Progenitor cell of endocrine pancreas (in vitro differentiated cells): ENCODE data around the gene RPSA. TPM values are rescaled to one million over a fixed set of nuclear protein-coding genes. Genes with fewer than 3 reads are reported as not detected.

Experiments
- DNase-seq: peaks from one replicate; pipeline ENCODE4 v3.0.0; 2021; ENCODE audit warnings: low spot score; ENCODE audit not compliant: unreplicated experiment
- H3K27ac Mint-ChIP-seq: 2 replicates; pipeline ENCODE4 v1.8.0; 2021; ENCODE audit warnings: mild to moderate bottlenecking, moderate library complexity, mixed read lengths
- H3K27me3 Mint-ChIP-seq: 2 replicates; pipeline ENCODE4 v1.8.0; 2021; ENCODE audit warnings: mixed read lengths
- H3K36me3 Mint-ChIP-seq: 2 replicates; pipeline ENCODE4 v1.8.0; 2022; ENCODE audit warnings: mixed read lengths; ENCODE audit not compliant: insufficient read depth
- H3K4me1 Mint-ChIP-seq: 2 replicates; pipeline ENCODE4 v1.8.0; 2021; ENCODE audit warnings: low read depth, mixed read lengths
- H3K4me3 Mint-ChIP-seq: 2 replicates; pipeline ENCODE4 v1.8.0; 2021; ENCODE audit warnings: low read depth, mild to moderate bottlenecking, moderate library complexity, mixed read lengths
- H3K9me3 Mint-ChIP-seq: 2 replicates; pipeline ENCODE4 v1.8.0; 2021; ENCODE audit warnings: low read depth, mixed read lengths
- total RNA-seq: library from RNA; stranded (reverse); gene quantifications from 2 replicates; pipeline ENCODE4 v1.2.1, GENCODE V29; 2021
- TF ChIP-seq, protein P1 (sequence below): fragments of 200-600 bp; sonication (generic); IDR thresholded peaks from one replicate; pipeline ENCODE4 v1.5.0; 2021; ENCODE audit warnings: antibody characterized with exemption, mild to moderate bottlenecking; ENCODE audit not compliant: unreplicated experiment

The RPSA gene
- total RNA-seq, 1 donor from 2014 or later = 1,289 TPM

DNA sequence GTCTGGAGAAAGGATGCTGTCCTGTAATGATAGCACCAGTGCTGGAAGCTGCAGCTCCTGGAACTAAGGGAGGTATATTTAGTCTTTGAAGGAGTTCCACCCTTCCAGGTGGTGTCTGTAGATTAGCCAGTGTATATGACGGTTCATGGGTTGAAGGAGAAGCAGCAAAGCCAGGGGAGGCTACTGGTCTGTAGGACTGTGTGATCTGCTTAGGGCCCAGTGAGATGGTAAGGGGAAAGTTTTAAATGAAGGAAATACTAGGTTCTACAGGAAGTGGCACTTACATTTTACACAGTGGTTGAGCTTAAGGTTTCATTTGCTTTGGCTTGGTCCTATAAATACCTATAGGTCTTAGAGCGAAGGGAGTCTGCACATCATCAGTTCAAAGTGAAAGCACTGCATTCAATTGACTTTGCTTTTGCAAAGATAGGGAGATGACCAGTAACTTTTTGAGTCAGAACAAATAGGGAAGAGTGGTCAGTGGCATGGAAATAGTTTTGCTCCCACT lies 17.7 kb upstream of the RPSA start:
- no peaks in the 10 kb centered on the region for H3K27me3 Mint-ChIP-seq
- H3K4me1 Mint-ChIP-seq = peaks cover 28% of the 10 kb centered on the region
- H3K36me3 Mint-ChIP-seq = peaks cover 20% of the 10 kb centered on the region
- H3K4me3 Mint-ChIP-seq = no peak overlapping the region
- no peaks in the 10 kb centered on the region for H3K9me3 Mint-ChIP-seq
- TF ChIP-seq, protein P1, sequence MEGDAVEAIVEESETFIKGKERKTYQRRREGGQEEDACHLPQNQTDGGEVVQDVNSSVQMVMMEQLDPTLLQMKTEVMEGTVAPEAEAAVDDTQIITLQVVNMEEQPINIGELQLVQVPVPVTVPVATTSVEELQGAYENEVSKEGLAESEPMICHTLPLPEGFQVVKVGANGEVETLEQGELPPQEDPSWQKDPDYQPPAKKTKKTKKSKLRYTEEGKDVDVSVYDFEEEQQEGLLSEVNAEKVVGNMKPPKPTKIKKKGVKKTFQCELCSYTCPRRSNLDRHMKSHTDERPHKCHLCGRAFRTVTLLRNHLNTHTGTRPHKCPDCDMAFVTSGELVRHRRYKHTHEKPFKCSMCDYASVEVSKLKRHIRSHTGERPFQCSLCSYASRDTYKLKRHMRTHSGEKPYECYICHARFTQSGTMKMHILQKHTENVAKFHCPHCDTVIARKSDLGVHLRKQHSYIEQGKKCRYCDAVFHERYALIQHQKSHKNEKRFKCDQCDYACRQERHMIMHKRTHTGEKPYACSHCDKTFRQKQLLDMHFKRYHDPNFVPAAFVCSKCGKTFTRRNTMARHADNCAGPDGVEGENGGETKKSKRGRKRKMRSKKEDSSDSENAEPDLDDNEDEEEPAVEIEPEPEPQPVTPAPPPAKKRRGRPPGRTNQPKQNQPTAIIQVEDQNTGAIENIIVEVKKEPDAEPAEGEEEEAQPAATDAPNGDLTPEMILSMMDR = no peak
- no peak for DNase-seq
- peak overlapping the region; percentile 42 for H3K27ac Mint-ChIP-seq

DNA sequence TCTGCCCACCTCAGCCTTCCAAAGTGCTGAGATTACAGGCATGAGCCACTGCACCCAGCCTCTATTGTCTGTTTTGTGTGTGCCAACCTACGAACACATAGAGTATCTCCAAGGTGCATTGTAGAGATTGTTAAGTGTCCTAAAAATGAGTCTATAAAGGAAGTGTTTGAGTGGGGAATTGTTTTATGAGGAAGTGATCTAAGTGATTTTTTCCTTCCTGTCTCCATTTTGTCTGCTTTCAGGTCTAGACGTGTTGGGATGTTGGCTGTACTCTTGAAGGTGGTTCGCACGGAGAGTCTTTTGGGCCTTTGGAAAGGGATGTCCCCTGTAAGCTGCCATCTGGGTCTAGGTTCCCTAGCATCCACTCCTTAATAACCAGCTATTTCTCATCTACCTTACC lies 16.3 kb upstream of the RPSA start:
- Mint-ChIP-seq H3K27me3 (no peaks in the 10 kb centered on the region), H3K36me3 (peaks cover 23% of the 10 kb centered on the region), H3K4me1 (peaks cover 23% of the 10 kb centered on the region), H3K27ac (no peak overlapping the region), H3K4me3 (no peak overlapping the region), H3K9me3 (no peaks in the 10 kb centered on the region)
- no peak for DNase-seq
- TF ChIP-seq, protein P1 = no peak

- Mint-ChIP-seq H3K36me3 (peaks cover 25% of the 10 kb centered on the region), H3K4me1 (no peaks in the 10 kb centered on the region), H3K27me3 (no peaks in the 10 kb centered on the region), H3K4me3 (no peak overlapping the region), H3K27ac (no peak overlapping the region), H3K9me3 (no peaks in the 10 kb centered on the region)
- DNase-seq = no peak
- TF ChIP-seq, protein P1 = no peak
These were observed 9.8 kb upstream of the RPSA start for GRCh38 chr3:39396690-39397089.

DNA sequence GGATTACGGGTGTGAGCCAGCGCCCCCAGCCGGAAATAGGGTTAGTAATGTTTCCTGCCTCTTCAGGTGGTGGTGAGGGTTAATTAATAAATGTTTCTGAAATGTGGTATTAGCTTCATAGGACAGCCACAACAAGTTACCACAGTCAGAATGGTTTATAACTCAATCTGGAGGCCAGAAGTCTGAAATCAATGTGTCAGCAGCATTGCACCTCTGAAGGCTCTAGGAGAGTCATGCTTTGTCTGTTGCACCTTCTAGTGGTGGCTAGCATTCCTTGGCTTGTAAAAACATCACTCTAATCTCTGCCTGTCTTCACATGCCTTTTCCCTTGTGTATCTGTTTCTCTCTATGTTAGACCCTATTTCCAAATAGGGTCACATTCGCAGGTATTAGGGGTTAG lies 7.8 kb upstream of the RPSA start:
- Mint-ChIP-seq H3K36me3 (peaks cover 20% of the 10 kb centered on the region), H3K4me3 (no peak overlapping the region), H3K27me3 (no peaks in the 10 kb centered on the region), H3K4me1 (no peaks in the 10 kb centered on the region), H3K27ac (no peak overlapping the region), H3K9me3 (no peaks in the 10 kb centered on the region)
- DNase-seq = no peak
- TF ChIP-seq, protein P1 = no peak

GRCh38 chr3:39401983-39402382 lies 4.5 kb upstream of the RPSA start:
- no peak overlapping the region for H3K27ac Mint-ChIP-seq
- no peak overlapping the region for H3K4me3 Mint-ChIP-seq

More at GRCh38 chr3:39401983-39402382, 4.5 kb upstream of the RPSA start:
- no peaks in the 10 kb centered on the region for H3K9me3 Mint-ChIP-seq
- H3K4me1 Mint-ChIP-seq = no peaks in the 10 kb centered on the region
- TF ChIP-seq, protein P1 = no peak
- H3K27me3 Mint-ChIP-seq = no peaks in the 10 kb centered on the region
- no peak for DNase-seq
- H3K36me3 Mint-ChIP-seq = peaks cover 12% of the 10 kb centered on the region
